ENCODE results near the gene GREB1L.
"Not testable (repeated sequence)": the region's sequence is repeated elsewhere in the genome, so short reads cannot be mapped to it uniquely, and the experiment has no call there.

GREB1L gene

GRCh38 chr18:21242141-21242779 lies at the start of gene GREB1L:
Gene GREB1L (plus strand): TSS chr18:21242232. CDS start chr18:21383519, 141,287 bp downstream.
- no peak for DNase-seq (ENCODE audit: low read depth)

GRCh38 chr18:21192308-21192624 lies 49.8 kb upstream of the GREB1L start:
- no peak for DNase-seq (ENCODE audit: low read depth)

- DNase-seq (ENCODE audit: low read depth) = peak; percentile 8
Measured at GRCh38 chr18:21194871-21195771, 46.9 kb upstream of the GREB1L start.

GRCh38 chr18:21196426-21196825 lies 45.6 kb upstream of the GREB1L start:
- DNase-seq (ENCODE audit: low read depth) = no peak

- no peak for DNase-seq (ENCODE audit: low read depth)
Measured at GRCh38 chr18:21203126-21203525, 38.9 kb upstream of the GREB1L start.

GRCh38 chr18:21203542-21204241 lies 38.3 kb upstream of the GREB1L start:
- DNase-seq (ENCODE audit: low read depth) = no peak

GRCh38 chr18:21205695-21206094 lies 36.3 kb upstream of the GREB1L start:
- no peak for DNase-seq (ENCODE audit: low read depth)

GRCh38 chr18:21210278-21210677 lies 31.8 kb upstream of the GREB1L start:
- DNase-seq (ENCODE audit: low read depth) = no peak

- DNase-seq (ENCODE audit: low read depth) = no peak
Measured at GRCh38 chr18:21210784-21211183, 31.2 kb upstream of the GREB1L start.

GRCh38 chr18:21214409-21214808 lies 27.6 kb upstream of the GREB1L start:
- not testable (repeated sequence) for DNase-seq (ENCODE audit: low read depth)

GRCh38 chr18:21215490-21215889 lies 26.5 kb upstream of the GREB1L start:
- no peak for DNase-seq (ENCODE audit: low read depth)

GRCh38 chr18:21218862-21219261 lies 23.2 kb upstream of the GREB1L start:
- DNase-seq (ENCODE audit: low read depth) = no peak

- no peak for DNase-seq (ENCODE audit: low read depth)
Measured at GRCh38 chr18:21230436-21230835, 11.6 kb upstream of the GREB1L start.

- DNase-seq (ENCODE audit: low read depth) = no peak
Measured at GRCh38 chr18:21241301-21242048, 557 bp upstream of the GREB1L start.

- no peak for DNase-seq (ENCODE audit: low read depth)
Measured at GRCh38 chr18:21242780-21243401, 859 bp downstream of the GREB1L start.

- DNase-seq (ENCODE audit: low read depth) = no peak
Measured at GRCh38 chr18:21254576-21254975, 12.5 kb downstream of the GREB1L start.

GRCh38 chr18:21255211-21255610 lies 13.2 kb downstream of the GREB1L start:
- DNase-seq (ENCODE audit: low read depth) = no peak

GRCh38 chr18:21257386-21257785 lies 15.4 kb downstream of the GREB1L start:
- no peak for DNase-seq (ENCODE audit: low read depth)

- no peak for DNase-seq (ENCODE audit: low read depth)
Measured at GRCh38 chr18:21260621-21261020, 18.6 kb downstream of the GREB1L start.

- no peak for DNase-seq (ENCODE audit: low read depth)
Measured at GRCh38 chr18:21261352-21261751, 19.3 kb downstream of the GREB1L start.

GRCh38 chr18:21262244-21262643 lies 20.2 kb downstream of the GREB1L start:
- no peak for DNase-seq (ENCODE audit: low read depth)

GRCh38 chr18:21262979-21263378 lies 20.9 kb downstream of the GREB1L start:
- DNase-seq (ENCODE audit: low read depth) = no peak

All from HS-27A (cell line).